ENCODE measurements around the gene GALNT14. TPM values are rescaled to one million over a fixed set of nuclear protein-coding genes. Genes with fewer than 3 reads are reported as not detected.

The GALNT14 gene
- total RNA-seq, 3 donors from 2014 or later, result 0.75 TPM; not detected in 2

DNA sequence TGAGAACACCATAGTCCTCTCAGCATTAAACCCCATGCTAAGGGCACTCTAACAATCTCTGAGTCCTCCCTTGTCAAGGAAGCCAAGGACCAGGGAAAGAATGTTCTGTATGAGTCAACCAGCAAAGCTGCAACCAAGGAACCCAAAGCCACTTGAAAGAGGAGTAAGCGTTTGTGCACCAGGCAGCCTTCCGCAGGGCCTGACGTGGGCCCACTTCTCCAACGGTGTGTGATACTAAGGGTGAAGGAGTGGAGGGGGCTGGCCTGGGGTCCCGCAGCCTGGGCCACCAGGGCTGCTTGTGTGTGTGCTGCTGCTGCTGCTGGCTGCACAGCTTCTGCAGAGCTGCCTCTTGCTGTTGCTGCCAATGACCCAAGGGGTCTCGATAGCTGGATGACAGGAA lies 30.1 kb upstream of the GALNT14 start:
- H3K9me3 ChIP-seq, result no peaks in the 10 kb centered on the region
- TF ChIP-seq, protein P1, sequence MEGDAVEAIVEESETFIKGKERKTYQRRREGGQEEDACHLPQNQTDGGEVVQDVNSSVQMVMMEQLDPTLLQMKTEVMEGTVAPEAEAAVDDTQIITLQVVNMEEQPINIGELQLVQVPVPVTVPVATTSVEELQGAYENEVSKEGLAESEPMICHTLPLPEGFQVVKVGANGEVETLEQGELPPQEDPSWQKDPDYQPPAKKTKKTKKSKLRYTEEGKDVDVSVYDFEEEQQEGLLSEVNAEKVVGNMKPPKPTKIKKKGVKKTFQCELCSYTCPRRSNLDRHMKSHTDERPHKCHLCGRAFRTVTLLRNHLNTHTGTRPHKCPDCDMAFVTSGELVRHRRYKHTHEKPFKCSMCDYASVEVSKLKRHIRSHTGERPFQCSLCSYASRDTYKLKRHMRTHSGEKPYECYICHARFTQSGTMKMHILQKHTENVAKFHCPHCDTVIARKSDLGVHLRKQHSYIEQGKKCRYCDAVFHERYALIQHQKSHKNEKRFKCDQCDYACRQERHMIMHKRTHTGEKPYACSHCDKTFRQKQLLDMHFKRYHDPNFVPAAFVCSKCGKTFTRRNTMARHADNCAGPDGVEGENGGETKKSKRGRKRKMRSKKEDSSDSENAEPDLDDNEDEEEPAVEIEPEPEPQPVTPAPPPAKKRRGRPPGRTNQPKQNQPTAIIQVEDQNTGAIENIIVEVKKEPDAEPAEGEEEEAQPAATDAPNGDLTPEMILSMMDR (IDR thresholded peaks at IDR 0.05), result no peak
- DNase-seq, result no peak
- H3K36me3 ChIP-seq (ENCODE audit: low read depth), result no peaks in the 10 kb centered on the region
- no peak for ATAC-seq
- no peak overlapping the region for H3K4me3 ChIP-seq
- no peaks in the 10 kb centered on the region for H3K4me1 ChIP-seq (ENCODE audit: low read depth)
- intact Hi-C loops (cut with DNase I, micrococcal nuclease), result loop anchor here in 1 of 2 donors (5.0 kb wide), 1 partner anchor 456 kb away; no protein-coding TSS in a partner anchor

DNA sequence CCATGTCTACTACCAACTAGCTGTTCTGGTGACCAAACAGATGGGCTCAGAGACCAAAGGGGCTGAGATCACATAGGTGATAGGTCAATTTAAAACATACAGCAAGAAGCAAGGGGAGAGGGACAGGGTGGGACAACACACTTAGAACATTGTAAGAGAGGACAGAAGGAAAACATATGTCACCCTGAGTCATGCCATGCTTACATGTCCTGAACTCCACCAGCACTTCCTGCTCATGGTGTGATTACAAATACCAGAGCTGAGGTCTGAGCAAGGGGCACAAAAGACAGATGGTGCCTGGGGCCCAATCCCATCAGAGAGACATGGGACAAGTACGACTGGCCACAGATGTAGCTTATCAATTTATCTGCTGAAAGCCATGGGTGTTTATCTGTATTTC lies 28.7 kb upstream of the GALNT14 start:
- ATAC-seq, result no peak
- Histone ChIP-seq H3K4me1 (ENCODE audit: low read depth) (no peaks in the 10 kb centered on the region), H3K4me3 (no peak overlapping the region), H3K9me3 (no peaks in the 10 kb centered on the region), H3K36me3 (ENCODE audit: low read depth) (no peaks in the 10 kb centered on the region)
- no peak for DNase-seq
- intact Hi-C loops (cut with DNase I, micrococcal nuclease), result loop anchor here in 1 of 2 donors (5.0 kb wide), 1 partner anchor 455 kb away; no protein-coding TSS in a partner anchor
- TF ChIP-seq, protein P1 (IDR thresholded peaks at IDR 0.05), result no peak

DNA sequence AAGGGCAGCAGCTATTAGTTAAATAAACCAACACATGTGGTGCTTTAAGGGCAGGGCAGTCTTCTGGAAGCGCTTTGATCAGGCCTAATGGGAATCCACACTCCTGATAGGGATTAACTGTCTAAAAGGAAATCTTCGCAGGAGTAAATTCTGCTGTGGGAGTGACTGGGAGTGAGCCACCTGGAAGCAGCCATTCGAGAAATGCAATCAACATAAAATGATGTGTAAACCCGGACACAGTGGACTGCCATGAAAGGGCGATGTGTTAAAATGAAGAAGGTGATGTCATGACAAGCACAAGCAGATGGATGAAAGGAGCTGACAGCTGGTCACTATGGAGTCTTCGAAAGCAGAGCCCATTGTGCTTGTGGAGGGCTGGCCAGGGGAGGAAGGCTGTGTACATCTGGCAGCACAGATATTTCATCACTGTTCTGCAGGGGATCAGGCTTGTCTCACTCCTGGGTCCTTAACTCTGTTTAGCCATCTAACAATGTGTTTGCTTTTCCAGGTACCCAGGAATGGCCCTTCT lies 24.8 kb upstream of the GALNT14 start:
- Histone ChIP-seq H3K9me3 (no peaks in the 10 kb centered on the region), H3K4me1 (ENCODE audit: low read depth) (no peaks in the 10 kb centered on the region), H3K36me3 (ENCODE audit: low read depth) (no peaks in the 10 kb centered on the region), H3K4me3 (no peak overlapping the region)
- TF ChIP-seq, protein P1 (IDR thresholded peaks at IDR 0.05), result no peak
- DNase-seq (no peak), ATAC-seq (no peak)
- intact Hi-C loops (cut with DNase I, micrococcal nuclease), result no loop called here

DNA sequence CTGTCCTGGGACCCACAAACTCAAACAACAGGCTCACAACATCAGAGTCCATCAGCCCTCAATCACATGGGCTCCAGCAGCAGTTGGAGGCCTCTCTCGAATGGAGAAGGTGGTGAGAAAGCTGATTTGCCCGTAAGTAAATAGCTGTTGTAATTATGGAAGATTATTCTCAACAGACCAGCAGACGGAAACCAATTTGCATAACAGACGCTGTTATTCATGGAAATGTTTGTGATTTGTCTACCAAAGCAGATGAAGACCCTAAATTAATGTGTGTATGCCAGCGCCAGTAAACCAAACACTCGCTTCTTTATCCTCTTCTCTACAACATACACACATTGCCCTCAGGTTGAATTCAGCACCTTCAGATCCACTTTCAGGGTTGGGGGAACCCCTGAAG lies 23.4 kb upstream of the GALNT14 start:
- H3K4me1 ChIP-seq (ENCODE audit: low read depth), result no peaks in the 10 kb centered on the region
- ATAC-seq (no peak), DNase-seq (no peak)
- intact Hi-C loops (cut with DNase I, micrococcal nuclease), result no loop called here
- H3K9me3 ChIP-seq, result no peaks in the 10 kb centered on the region
- no peaks in the 10 kb centered on the region for H3K36me3 ChIP-seq (ENCODE audit: low read depth)
- TF ChIP-seq, protein P1 (IDR thresholded peaks at IDR 0.05), result no peak
- H3K4me3 ChIP-seq, result no peak overlapping the region

DNA sequence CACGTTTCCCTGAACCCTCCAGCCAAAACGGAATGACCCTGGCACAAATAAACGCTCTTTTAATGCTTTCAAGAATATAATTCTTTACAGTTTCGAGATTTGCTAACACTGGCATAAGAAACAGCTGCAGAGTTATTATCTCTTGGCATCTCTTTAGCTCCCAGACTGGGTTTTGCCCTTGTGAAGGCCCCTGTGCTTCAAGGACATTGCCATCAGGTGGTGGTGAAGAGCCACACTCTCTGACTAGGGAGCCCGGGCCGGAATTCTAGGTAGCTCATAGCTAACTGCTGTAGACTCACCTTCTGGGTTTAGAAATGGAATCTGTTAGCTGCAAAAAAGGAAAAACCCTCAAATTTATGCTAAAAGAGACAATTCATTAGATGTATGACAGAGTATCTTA lies 13.3 kb upstream of the GALNT14 start:
- no peaks in the 10 kb centered on the region for H3K4me1 ChIP-seq (ENCODE audit: low read depth)
- H3K36me3 ChIP-seq (ENCODE audit: low read depth), result no peaks in the 10 kb centered on the region
- DNase-seq (no peak), ATAC-seq (no peak)
- intact Hi-C loops (cut with DNase I, micrococcal nuclease), result no loop called here
- H3K4me3 ChIP-seq, result no peak overlapping the region
- no peaks in the 10 kb centered on the region for H3K9me3 ChIP-seq
- TF ChIP-seq, protein P1 (IDR thresholded peaks at IDR 0.05), result no peak

Measured in mucosa of descending colon (tissue), 3 donors.